ENCODE measurements around the gene ZNF827.
A peak's percentile ranks its signal among the peaks of the same experiment; 100 is the strongest.

ZNF827 gene, protein sequence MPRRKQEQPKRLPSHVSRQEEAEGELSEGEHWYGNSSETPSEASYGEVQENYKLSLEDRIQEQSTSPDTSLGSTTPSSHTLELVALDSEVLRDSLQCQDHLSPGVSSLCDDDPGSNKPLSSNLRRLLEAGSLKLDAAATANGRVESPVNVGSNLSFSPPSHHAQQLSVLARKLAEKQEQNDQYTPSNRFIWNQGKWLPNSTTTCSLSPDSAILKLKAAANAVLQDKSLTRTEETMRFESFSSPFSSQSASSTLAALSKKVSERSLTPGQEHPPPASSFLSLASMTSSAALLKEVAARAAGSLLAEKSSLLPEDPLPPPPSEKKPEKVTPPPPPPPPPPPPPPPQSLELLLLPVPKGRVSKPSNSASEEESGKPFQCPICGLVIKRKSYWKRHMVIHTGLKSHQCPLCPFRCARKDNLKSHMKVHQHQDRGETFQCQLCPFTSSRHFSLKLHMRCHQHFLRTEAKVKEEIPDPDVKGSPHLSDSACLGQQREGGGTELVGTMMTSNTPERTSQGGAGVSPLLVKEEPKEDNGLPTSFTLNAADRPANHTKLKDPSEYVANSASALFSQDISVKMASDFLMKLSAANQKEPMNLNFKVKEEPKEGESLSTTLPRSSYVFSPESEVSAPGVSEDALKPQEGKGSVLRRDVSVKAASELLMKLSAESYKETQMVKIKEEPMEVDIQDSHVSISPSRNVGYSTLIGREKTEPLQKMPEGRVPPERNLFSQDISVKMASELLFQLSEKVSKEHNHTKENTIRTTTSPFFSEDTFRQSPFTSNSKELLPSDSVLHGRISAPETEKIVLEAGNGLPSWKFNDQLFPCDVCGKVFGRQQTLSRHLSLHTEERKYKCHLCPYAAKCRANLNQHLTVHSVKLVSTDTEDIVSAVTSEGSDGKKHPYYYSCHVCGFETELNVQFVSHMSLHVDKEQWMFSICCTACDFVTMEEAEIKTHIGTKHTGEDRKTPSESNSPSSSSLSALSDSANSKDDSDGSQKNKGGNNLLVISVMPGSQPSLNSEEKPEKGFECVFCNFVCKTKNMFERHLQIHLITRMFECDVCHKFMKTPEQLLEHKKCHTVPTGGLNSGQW

GRCh38 chr4:145938618-145939440 is at the start of gene ZNF827:
TSS of gene ZNF827 (minus strand) at chr4:145938823. CDS start at chr4:145938407, 416 bp downstream.
- Mint-ChIP-seq H3K4me1 (ENCODE audit: low read depth) (peaks cover 20% of the 10 kb centered on the region), H3K9me3 (no peaks in the 10 kb centered on the region), H3K36me3 (ENCODE audit: low read depth) (peaks cover 5% of the 10 kb centered on the region), H3K27ac (peak within 1 kb of the TSS; percentile 87), H3K27me3 (ENCODE audit: low read depth) (peaks cover 22% of the 10 kb centered on the region), H3K4me3 (peak within 1 kb of the TSS; percentile 92)

DNA sequence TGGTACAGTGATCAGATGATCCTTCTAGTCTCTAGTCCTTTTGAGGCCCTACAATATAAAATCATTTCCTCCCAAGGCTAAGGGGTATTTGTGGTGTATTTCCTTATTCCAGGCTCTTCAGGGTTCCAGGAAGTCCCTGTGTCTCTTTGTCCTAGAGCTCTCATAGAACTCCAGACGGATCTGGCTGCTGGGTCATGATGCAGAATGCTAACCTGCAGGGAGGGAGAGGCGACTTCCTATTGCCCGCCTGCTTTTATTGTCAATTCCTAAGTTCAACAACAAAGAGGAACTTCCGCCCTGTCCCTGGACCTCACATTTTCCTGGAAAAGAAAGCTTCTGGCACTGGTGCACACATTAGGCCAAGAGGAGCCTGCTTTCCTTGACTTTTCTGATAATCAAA is 45.9 kb upstream of the ZNF827 start:
- no peaks in the 10 kb centered on the region for H3K4me1 Mint-ChIP-seq (ENCODE audit: low read depth)
- H3K27me3 Mint-ChIP-seq (ENCODE audit: low read depth): peaks cover 3% of the 10 kb centered on the region

GRCh38 chr4:145982791-145983190 is 44.2 kb upstream of the ZNF827 start:
- Mint-ChIP-seq H3K27me3 (ENCODE audit: low read depth) (peaks cover 6% of the 10 kb centered on the region), H3K36me3 (ENCODE audit: low read depth) (no peaks in the 10 kb centered on the region), H3K27ac (no peak overlapping the region), H3K9me3 (no peaks in the 10 kb centered on the region), H3K4me1 (ENCODE audit: low read depth) (no peaks in the 10 kb centered on the region), H3K4me3 (no peak overlapping the region)

More for the DNA sequence above, 45.9 kb upstream of the ZNF827 start:
- H3K4me3 Mint-ChIP-seq: no peak overlapping the region
- H3K9me3 Mint-ChIP-seq: no peaks in the 10 kb centered on the region
- H3K27ac Mint-ChIP-seq: no peak overlapping the region
- H3K36me3 Mint-ChIP-seq (ENCODE audit: low read depth): no peaks in the 10 kb centered on the region

DNA sequence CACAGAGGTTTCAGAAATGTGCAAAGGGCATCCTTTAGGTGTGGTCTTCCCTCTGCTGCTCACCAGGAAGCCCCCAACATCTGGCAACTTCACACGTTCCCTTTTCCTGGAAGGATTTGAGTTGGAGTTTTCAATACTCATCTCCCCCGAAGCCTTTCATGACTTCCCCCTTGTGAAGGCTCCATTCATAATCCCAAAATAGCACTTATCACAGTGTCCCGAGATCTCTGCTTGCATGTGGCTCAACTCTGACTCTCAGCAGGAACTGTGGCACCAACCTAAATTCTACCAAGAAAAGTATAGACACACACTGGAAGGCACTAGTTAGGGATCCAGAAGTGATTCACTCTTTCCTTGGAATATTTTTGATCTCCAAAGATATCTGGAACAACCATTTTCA is 40.5 kb upstream of the ZNF827 start:
- Mint-ChIP-seq H3K27me3 (ENCODE audit: low read depth) (peaks cover 5% of the 10 kb centered on the region), H3K36me3 (ENCODE audit: low read depth) (no peaks in the 10 kb centered on the region), H3K27ac (no peak overlapping the region), H3K4me3 (no peak overlapping the region), H3K4me1 (ENCODE audit: low read depth) (no peaks in the 10 kb centered on the region), H3K9me3 (no peaks in the 10 kb centered on the region)

DNA sequence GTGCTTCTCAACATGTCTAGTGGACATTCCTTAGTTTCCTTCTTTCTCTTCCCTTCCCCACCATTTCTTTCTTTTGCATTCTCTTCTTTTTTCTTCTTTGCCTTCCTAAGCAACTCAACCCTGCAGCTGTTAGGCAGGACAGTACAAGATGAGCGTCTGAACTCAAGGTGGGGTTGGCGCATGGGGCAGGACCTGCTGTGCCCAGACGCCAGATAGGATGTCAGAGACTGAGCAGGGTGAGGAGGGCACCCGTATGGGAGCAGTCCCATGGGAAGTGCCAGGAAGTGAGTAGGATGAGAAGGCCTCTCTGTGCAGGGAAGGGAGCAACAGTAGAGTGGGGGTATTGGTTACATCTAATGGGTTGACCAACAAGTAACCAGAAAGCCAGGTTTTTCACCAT is 38.1 kb upstream of the ZNF827 start:
- no peak overlapping the region for H3K27ac Mint-ChIP-seq
- no peak overlapping the region for H3K4me3 Mint-ChIP-seq
- H3K27me3 Mint-ChIP-seq (ENCODE audit: low read depth): peaks cover 18% of the 10 kb centered on the region
- H3K36me3 Mint-ChIP-seq (ENCODE audit: low read depth): no peaks in the 10 kb centered on the region
- H3K9me3 Mint-ChIP-seq: no peaks in the 10 kb centered on the region
- no peaks in the 10 kb centered on the region for H3K4me1 Mint-ChIP-seq (ENCODE audit: low read depth)

- Mint-ChIP-seq H3K4me3 (no peak overlapping the region), H3K4me1 (ENCODE audit: low read depth) (peaks cover 2% of the 10 kb centered on the region), H3K27me3 (ENCODE audit: low read depth) (peaks cover 15% of the 10 kb centered on the region), H3K27ac (no peak overlapping the region), H3K36me3 (ENCODE audit: low read depth) (no peaks in the 10 kb centered on the region), H3K9me3 (no peaks in the 10 kb centered on the region)
Observed at GRCh38 chr4:145960012-145960411, 21.4 kb upstream of the ZNF827 start.

DNA sequence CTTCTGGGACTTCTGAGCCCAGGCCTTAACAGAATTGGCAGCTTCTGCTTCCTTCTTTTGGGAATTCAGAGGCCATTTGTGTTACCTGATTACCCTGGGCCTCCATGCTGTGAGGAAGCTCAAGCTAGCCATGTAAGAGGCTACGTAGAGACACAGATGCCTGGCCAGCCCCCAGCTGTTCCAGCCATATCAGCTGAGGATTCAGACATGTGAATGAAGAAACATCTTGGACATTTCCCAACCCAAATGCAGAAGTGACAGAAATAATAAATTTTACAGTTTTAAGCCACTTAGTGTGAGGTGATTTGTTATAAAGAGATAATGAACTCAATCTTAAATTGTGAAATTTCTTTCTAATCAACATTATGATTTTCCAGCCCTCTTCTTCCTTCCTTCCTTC is 18.7 kb upstream of the ZNF827 start:
- H3K4me3 Mint-ChIP-seq: no peak overlapping the region
- H3K27ac Mint-ChIP-seq: no peak overlapping the region
- H3K9me3 Mint-ChIP-seq: no peaks in the 10 kb centered on the region
- peaks cover 2% of the 10 kb centered on the region for H3K4me1 Mint-ChIP-seq (ENCODE audit: low read depth)
- peaks cover 13% of the 10 kb centered on the region for H3K27me3 Mint-ChIP-seq (ENCODE audit: low read depth)
- H3K36me3 Mint-ChIP-seq (ENCODE audit: low read depth): no peaks in the 10 kb centered on the region

GRCh38 chr4:145956288-145956890 is 17.8 kb upstream of the ZNF827 start:
- no peaks in the 10 kb centered on the region for H3K36me3 Mint-ChIP-seq (ENCODE audit: low read depth)
- H3K4me1 Mint-ChIP-seq (ENCODE audit: low read depth): peaks cover 2% of the 10 kb centered on the region
- H3K27me3 Mint-ChIP-seq (ENCODE audit: low read depth): peaks cover 13% of the 10 kb centered on the region
- no peak overlapping the region for H3K27ac Mint-ChIP-seq
- H3K4me3 Mint-ChIP-seq: no peak overlapping the region
- H3K9me3 Mint-ChIP-seq: no peaks in the 10 kb centered on the region

- peaks cover 21% of the 10 kb centered on the region for H3K27me3 Mint-ChIP-seq (ENCODE audit: low read depth)
- H3K27ac Mint-ChIP-seq: no peak overlapping the region
- H3K4me3 Mint-ChIP-seq: no peak overlapping the region
- H3K9me3 Mint-ChIP-seq: no peaks in the 10 kb centered on the region
- H3K36me3 Mint-ChIP-seq (ENCODE audit: low read depth): no peaks in the 10 kb centered on the region
- H3K4me1 Mint-ChIP-seq (ENCODE audit: low read depth): peaks cover 2% of the 10 kb centered on the region
Observed at GRCh38 chr4:145954924-145955339, 16.3 kb upstream of the ZNF827 start.

GRCh38 chr4:145951931-145952330 is 13.3 kb upstream of the ZNF827 start:
- H3K27ac Mint-ChIP-seq: no peak overlapping the region
- H3K27me3 Mint-ChIP-seq (ENCODE audit: low read depth): peaks cover 30% of the 10 kb centered on the region
- no peaks in the 10 kb centered on the region for H3K36me3 Mint-ChIP-seq (ENCODE audit: low read depth)
- H3K4me1 Mint-ChIP-seq (ENCODE audit: low read depth): peaks cover 2% of the 10 kb centered on the region
- H3K9me3 Mint-ChIP-seq: no peaks in the 10 kb centered on the region
- no peak overlapping the region for H3K4me3 Mint-ChIP-seq

GRCh38 chr4:145945431-145946155 is 7.0 kb upstream of the ZNF827 start:
- no peak overlapping the region for H3K4me3 Mint-ChIP-seq
- H3K9me3 Mint-ChIP-seq: no peaks in the 10 kb centered on the region
- peaks cover 45% of the 10 kb centered on the region for H3K27me3 Mint-ChIP-seq (ENCODE audit: low read depth)
- H3K36me3 Mint-ChIP-seq (ENCODE audit: low read depth): no peaks in the 10 kb centered on the region
- no peaks in the 10 kb centered on the region for H3K4me1 Mint-ChIP-seq (ENCODE audit: low read depth)
- no peak overlapping the region for H3K27ac Mint-ChIP-seq

- no peaks in the 10 kb centered on the region for H3K36me3 Mint-ChIP-seq (ENCODE audit: low read depth)
Observed at GRCh38 chr4:145944886-145945285, 6.3 kb upstream of the ZNF827 start.

GRCh38 chr4:145939856-145940255 is 1.2 kb upstream of the ZNF827 start:
- Mint-ChIP-seq H3K9me3 (no peaks in the 10 kb centered on the region), H3K4me3 (no peak overlapping the region), H3K36me3 (ENCODE audit: low read depth) (peaks cover 4% of the 10 kb centered on the region), H3K4me1 (ENCODE audit: low read depth) (peaks cover 20% of the 10 kb centered on the region), H3K27me3 (ENCODE audit: low read depth) (peaks cover 31% of the 10 kb centered on the region), H3K27ac (no peak overlapping the region)

More at GRCh38 chr4:145944886-145945285, 6.3 kb upstream of the ZNF827 start:
- Mint-ChIP-seq H3K27ac (no peak overlapping the region), H3K9me3 (no peaks in the 10 kb centered on the region), H3K4me3 (no peak overlapping the region), H3K27me3 (ENCODE audit: low read depth) (peaks cover 41% of the 10 kb centered on the region), H3K4me1 (ENCODE audit: low read depth) (no peaks in the 10 kb centered on the region)
